PC-3 (cell line): ENCODE results near the gene CDKN1A. TPM values are rescaled to one million over a fixed set of nuclear protein-coding genes. Genes with fewer than 3 reads are reported as not detected.

ENCODE experiments used
- ATAC-seq: fragments of 200-7000 bp; cut with Tn5 transposase; 2 replicates; pipeline ENCODE4 v1.9.1; 2020; ENCODE audit warnings: mild to moderate bottlenecking, moderate library complexity
- BruUV-seq: library from RNA; stranded (reverse); fragments of 400-500 nt; replicated peaks from 2 replicates; lab custom pipeline; 2021; lab: Mats Ljungman, UMichigan
- CTCF ChIA-PET: fragments of 300-600 bp; sonication (Branson Sonifier 250); formaldehyde crosslinking; loops from one replicate; lab custom pipeline; 2022; ENCODE audit warnings: antibody characterized with exemption; lab: Charles Lee
- POLR2A ChIA-PET: fragments of 300-600 bp; sonication (Branson Sonifier 250); formaldehyde crosslinking; loops from one replicate; lab custom pipeline; 2022; ENCODE audit warnings: antibody characterized with exemption; ENCODE audit not compliant: unreplicated experiment; lab: Charles Lee
- DNase-seq: peaks from one replicate; pipeline ENCODE4 v3.0.0-alpha.2; 2015
- H2AFZ ChIP-seq: fragments of 300-600 bp; sonication (generic); 2 replicates; pipeline ENCODE4 v1.6.0; 2016; ENCODE audit warnings: antibody characterized with exemption, low read length
- H3F3A ChIP-seq: fragments of 300-600 bp; sonication (generic); one replicate; pipeline ENCODE4 v1.6.0; 2017; ENCODE audit warnings: antibody characterized with exemption, low read length, control low read depth, mild to moderate bottlenecking; ENCODE audit not compliant: unreplicated experiment
- H3K27ac ChIP-seq: fragments of 300-600 bp; sonication (generic); 2 replicates; pipeline ENCODE4 v1.5.1; 2016; ENCODE audit warnings: mild to moderate bottlenecking, low read length
- H3K27me3 ChIP-seq: fragments of 300-600 bp; sonication (generic); 2 replicates; pipeline ENCODE4 v1.6.1; 2016; ENCODE audit warnings: low read length, mixed read lengths
- H3K36me3 ChIP-seq: fragments of 300-600 bp; sonication (generic); 2 replicates; pipeline ENCODE4 v1.6.1; 2016; ENCODE audit warnings: low read depth, mixed run types, low read length, mixed read lengths
- H3K4me1 ChIP-seq: fragments of 300-600 bp; sonication (generic); 2 replicates; pipeline ENCODE4 v1.5.1; 2016; ENCODE audit warnings: low read length; ENCODE audit not compliant: insufficient read depth
- H3K4me2 ChIP-seq: fragments of 300-600 bp; sonication (generic); 2 replicates; pipeline ENCODE4 v1.6.0; 2016; ENCODE audit warnings: low read length
- H3K4me3 ChIP-seq: fragments of 300-600 bp; sonication (generic); 2 replicates; pipeline ENCODE4 v1.5.1; 2016; ENCODE audit warnings: mild to moderate bottlenecking, low read length, mixed read lengths
- H3K79me2 ChIP-seq: fragments of 300-600 bp; sonication (generic); 2 replicates; pipeline ENCODE4 v1.6.1; 2017; ENCODE audit warnings: low read length, mixed read lengths
- H3K9ac ChIP-seq: fragments of 300-600 bp; sonication (generic); 2 replicates; pipeline ENCODE4 v1.6.0; 2016; ENCODE audit warnings: mild to moderate bottlenecking, low read length
- H3K9me2 ChIP-seq: fragments of 300-600 bp; sonication (generic); replicated peaks from 2 replicates; pipeline ENCODE4 v1.6.1; 2016; ENCODE audit warnings: mixed run types, low read length, mixed read lengths
- H3K9me3 ChIP-seq: fragments of 300-600 bp; sonication (generic); 2 replicates; pipeline ENCODE4 v1.6.1; 2016; ENCODE audit warnings: low read length, mixed read lengths
- H4K20me1 ChIP-seq: fragments of 300-600 bp; sonication (generic); 2 replicates; pipeline ENCODE4 v1.6.1; 2016; ENCODE audit warnings: low read length, mixed read lengths
- CTCF ChIP-seq: fragments of 300-600 bp; sonication (generic); conservative IDR thresholded peaks from 2 replicates; pipeline ENCODE4 v1.5.1; 2017; ENCODE audit warnings: antibody characterized with exemption, low read depth, mild to moderate bottlenecking, low read length
- EZH2 ChIP-seq: fragments of 300-600 bp; sonication (generic); IDR thresholded peaks from one replicate; pipeline ENCODE4 v1.6.1; 2017; ENCODE audit warnings: antibody characterized with exemption, mild to moderate bottlenecking, low read length; ENCODE audit not compliant: unreplicated experiment
- EZH2phosphoT487 ChIP-seq: fragments of 300-600 bp; sonication (generic); IDR thresholded peaks from 2 replicates; pipeline ENCODE4 v1.6.1; 2018; ENCODE audit warnings: mild to moderate bottlenecking, antibody characterized with exemption, low read length, borderline replicate concordance
- intact Hi-C: fragments of 100-400 bp; cut with micrococcal nuclease; formaldehyde crosslinking; loops from 2 replicates; pipeline ENCODE4 v1.9.0; 2023
- total RNA-seq: library from RNA; depleted of rRNA; stranded (reverse); fragments of >200 nt; gene quantifications from 2 replicates; pipeline ENCODE4 v1.2.3, GENCODE V29; 2014

The CDKN1A gene
- total RNA-seq, 1 experiment from 2014 or later: 79.5 TPM

- no TSS peak for BruUV-seq
- intact Hi-C loops: loop anchor here (10.0 kb wide), 1 partner anchor 114 kb away; no protein-coding TSS in a partner anchor
- no peaks in the 10 kb centered on the region for H3K79me2 ChIP-seq
- no peak overlapping the region for H3K27ac ChIP-seq
- H3F3A ChIP-seq: no peaks in the 10 kb centered on the region
- no peaks in the 10 kb centered on the region for H3K4me1 ChIP-seq
- no peak overlapping the region for H3K4me3 ChIP-seq
- H3K9ac ChIP-seq: no peak overlapping the region
- no peaks in the 10 kb centered on the region for H3K9me3 ChIP-seq
- TF ChIP-seq CTCF (no peak), EZH2 (no peak), EZH2phosphoT487 (no peak)
- POLR2A ChIA-PET: no interaction called here
- DNase-seq: no peak
- no peaks in the 10 kb centered on the region for H4K20me1 ChIP-seq
- H3K36me3 ChIP-seq: no peaks in the 10 kb centered on the region
- ATAC-seq: no peak
- H3K27me3 ChIP-seq: no peaks in the 10 kb centered on the region
- H3K4me2 ChIP-seq: no peak overlapping the region
- H3K9me2 ChIP-seq: no peaks in the 10 kb centered on the region
- H2AFZ ChIP-seq: no peak overlapping the region
- CTCF ChIA-PET: no interaction called here
Observed at GRCh38 chr6:36728289-36729160, 50.0 kb downstream of the CDKN1A start.

DNA sequence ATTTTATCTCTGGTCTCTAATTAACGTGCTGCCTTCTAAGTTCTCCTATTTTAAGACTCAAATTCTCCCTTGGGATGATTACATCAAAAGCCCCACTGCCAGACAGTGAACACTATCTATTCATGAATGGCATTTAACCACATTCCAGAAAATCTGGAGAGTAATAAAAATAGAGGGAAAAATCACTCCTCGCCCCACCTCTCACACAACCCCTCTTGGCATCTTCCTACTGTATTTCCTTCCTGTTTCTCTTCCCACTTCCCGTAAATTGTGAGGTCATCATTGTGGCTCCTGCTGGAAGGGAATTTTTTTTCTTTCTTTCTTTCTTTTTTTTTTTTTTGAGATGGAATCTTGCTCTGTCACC, 50.6 kb downstream of the CDKN1A start:
- ChIA-PET POLR2A (no interaction called here), CTCF (no interaction called here)
- H3K4me3 ChIP-seq: no peak overlapping the region
- ATAC-seq: no peak
- H3K9me2 ChIP-seq: no peaks in the 10 kb centered on the region
- H3K9ac ChIP-seq: no peak overlapping the region
- no peak overlapping the region for H3K27ac ChIP-seq
- H2AFZ ChIP-seq: no peak overlapping the region
- DNase-seq: no peak
- no peak overlapping the region for H3K4me2 ChIP-seq
- no peaks in the 10 kb centered on the region for H3F3A ChIP-seq
- BruUV-seq: no TSS peak
- TF ChIP-seq EZH2 (no peak), EZH2phosphoT487 (no peak), CTCF (no peak)
- no peaks in the 10 kb centered on the region for H3K36me3 ChIP-seq
- no peaks in the 10 kb centered on the region for H4K20me1 ChIP-seq
- no peaks in the 10 kb centered on the region for H3K9me3 ChIP-seq
- intact Hi-C loops: loop anchor here (10.0 kb wide), 1 partner anchor 114 kb away; no protein-coding TSS in a partner anchor
- no peaks in the 10 kb centered on the region for H3K27me3 ChIP-seq
- H3K79me2 ChIP-seq: no peaks in the 10 kb centered on the region
- H3K4me1 ChIP-seq: no peaks in the 10 kb centered on the region
